EL (cell line): ENCODE measurements around the gene MAD2L1BP.
"Not testable (repeated sequence)": the region's sequence is repeated elsewhere in the genome, so short reads cannot be mapped to it uniquely, and the experiment has no call there.

Experiments
- DNase-seq: peaks from one replicate; pipeline ENCODE4 v3.0.0-alpha.2; 2016

MAD2L1BP gene

DNA sequence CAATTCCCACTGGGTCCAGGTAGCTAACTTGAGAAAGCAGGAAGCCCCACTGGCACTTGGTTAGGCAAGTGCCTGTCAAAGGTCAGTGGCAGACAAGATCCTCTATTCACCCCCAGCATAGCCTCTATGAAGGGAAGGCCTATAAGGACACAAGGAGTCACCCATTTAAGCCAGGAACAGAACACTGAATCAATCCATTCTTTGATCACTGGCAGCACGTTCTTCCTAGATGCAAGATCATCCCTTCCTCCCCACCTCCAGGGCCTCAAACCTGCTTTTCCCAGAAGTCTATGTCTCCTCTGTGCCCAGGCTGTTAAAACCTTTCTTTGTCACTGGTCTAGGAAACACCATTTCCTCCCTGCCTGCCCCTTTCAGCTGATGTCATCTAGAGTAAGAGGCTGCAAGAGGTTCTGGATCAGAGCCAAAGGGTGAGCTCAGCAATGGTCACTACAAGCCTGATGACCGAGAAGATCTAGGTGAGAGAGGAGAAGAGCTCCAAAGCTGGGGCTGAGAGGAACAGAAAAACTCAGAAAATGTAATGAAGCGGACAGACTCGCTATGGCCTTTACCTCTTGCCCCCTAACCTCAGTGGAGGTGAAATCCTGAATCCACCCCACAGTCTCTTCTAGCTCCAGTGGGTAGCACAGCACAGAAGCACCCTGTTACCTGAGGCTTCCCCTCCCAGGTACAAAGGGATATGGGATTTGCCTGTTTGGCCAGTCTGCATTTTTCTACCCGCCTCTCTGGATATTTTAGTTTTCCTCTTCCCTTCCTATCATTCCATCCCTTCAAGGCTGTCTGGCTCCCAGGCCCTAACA, 8.4 kb upstream of the MAD2L1BP start:
- DNase-seq: peak; percentile 98

DNA sequence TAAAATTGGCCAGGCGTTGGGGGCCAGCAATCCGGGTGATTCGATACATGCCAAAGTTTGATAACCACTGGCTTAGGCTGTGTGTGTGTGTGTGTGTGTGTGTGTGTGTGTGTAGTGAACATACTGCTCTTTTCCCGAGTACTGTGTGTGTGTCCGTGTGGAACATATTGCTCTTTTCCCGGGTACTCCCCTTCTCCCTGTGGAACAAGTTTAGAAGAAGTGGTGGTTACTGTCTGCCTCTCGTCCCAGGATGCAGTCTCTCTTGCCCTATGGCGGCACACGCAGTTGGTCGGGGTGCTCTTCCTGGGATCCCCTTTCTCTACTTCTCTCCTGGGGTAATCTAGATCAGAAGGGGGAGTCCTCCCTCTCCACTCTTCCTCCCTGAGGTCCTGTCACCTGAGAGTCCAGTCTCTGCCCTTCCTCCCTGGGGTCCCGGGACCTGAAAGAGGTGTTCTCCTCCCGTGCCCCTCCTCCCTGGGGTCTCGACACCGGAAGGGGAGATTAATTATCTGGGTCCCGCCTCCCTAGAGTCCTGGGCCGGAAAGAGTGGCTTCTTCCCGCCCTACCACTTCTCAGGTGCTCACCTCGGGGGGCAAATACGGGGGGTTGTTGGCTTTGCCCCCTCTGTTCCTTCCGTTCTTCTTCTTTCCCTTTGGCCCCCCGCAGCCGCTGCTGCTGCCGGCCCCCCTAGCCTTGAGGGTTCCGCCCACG, 7.1 kb upstream of the MAD2L1BP start:
- DNase-seq: peak; percentile 73

DNA sequence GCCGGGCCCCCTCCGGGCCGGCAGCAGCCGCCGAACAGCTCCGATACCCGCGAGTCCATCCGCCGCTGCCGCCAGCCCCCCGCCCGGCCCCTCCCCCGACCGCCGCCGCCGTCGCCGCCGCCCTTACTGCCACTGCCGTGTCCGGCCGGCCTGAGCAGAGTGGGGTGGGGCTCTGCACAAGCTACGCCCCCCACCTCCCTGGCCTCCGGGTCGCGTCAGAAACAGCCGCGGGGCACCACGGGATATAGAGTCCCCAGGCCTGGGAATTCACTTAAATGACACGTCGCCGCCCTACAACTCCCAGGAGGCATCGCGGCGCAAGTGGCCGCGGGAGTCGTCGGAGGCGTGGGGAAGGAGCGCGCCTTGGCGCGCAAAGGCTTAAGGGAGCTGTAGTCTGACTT, 6.5 kb upstream of the MAD2L1BP start, which contains the start of gene GTPBP2:
Gene GTPBP2, minus strand, starts transcription at position 161 of the 401 bp plus-strand sequence. Its CDS starts 102 bp downstream, at position 59.
- DNase-seq: peak; percentile 100

DNA sequence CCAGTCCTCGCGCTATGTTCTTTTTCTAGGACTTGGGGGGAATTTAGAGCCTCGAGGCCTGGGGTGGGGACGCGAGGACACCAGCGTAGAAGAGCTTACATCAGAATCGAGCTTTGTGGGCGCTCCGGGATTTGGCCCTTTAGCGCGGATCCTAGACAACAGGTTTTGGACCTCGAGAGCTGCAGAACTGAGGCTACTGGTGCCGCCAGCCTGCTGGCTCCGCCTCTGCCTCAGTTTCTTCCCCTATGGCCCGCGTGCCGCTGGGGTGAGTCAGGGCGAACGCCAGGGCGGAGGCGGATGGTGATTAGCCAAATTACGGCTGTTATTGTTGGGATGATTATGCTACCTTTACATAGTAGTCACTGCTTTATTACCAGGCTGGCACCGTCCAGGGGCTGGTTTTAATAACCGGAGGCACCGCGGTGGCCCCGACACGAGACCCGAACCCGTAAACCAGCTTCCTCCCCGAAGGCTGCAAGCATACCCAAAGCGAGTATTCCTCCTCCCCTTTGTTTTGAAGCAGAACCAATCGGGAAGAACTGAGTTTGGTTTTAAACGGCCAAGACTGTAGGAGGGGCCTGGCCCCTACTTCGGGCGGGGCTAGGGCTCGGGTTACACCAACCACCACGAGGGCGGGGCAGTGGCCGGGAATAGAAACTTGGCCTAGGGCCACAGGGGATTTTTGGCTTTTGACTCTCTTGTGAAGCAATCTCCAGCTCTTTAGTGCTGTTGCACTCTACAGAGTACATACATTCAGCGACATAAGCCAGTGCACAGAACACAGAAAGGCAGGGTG, 5.9 kb upstream of the MAD2L1BP start:
- peak; percentile 99 for DNase-seq

DNA sequence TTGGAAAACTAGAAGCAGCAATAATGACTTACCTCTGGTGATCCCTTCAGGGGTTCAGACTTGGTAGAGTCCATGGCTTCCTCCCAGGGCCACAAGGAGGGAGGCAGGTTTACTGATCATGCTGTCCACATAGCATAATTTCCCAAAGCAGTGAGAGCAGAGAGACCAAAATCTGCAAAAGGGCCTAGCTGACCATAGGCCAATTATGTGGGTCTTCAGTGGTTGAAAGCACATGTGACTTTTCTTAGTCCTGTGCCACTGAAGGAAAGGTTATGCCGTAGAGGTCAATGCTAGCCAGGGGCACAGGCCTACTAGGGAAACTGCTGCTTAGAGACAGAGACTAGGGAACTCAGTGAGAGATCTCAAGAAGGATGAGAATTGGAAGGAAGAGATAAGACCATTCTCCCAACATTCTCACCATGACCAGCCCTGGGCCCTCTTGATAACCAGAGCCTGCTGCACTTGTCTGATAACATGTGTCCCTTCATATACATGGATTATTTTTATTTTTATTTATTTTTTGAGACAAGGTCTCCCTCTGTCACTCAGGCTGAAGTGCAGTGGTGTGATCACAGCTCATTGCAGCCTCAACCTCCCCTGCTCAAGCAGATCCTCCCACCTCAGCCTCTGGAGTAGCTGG, 4.5 kb upstream of the MAD2L1BP start:
- DNase-seq: no peak

DNA sequence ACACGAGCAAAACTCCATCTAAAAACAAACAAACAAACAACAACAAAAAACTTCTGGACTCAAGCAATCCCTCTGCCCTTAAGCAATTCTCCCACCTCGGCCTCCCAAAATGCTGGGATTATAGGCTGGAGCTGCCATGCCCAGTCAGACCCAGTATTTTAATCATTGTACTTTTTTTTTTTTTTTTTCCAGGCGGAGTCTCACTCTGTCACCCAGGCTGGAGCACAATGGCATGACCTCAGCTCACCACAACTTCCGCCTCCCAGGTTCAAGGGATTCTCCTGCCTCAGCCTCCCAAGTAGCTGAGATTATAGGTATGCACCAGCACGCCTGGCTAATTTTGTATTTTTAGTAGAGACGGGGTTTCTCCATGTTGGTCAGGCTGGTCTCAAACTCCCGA, 2.6 kb upstream of the MAD2L1BP start:
- DNase-seq: not testable (repeated sequence)

DNA sequence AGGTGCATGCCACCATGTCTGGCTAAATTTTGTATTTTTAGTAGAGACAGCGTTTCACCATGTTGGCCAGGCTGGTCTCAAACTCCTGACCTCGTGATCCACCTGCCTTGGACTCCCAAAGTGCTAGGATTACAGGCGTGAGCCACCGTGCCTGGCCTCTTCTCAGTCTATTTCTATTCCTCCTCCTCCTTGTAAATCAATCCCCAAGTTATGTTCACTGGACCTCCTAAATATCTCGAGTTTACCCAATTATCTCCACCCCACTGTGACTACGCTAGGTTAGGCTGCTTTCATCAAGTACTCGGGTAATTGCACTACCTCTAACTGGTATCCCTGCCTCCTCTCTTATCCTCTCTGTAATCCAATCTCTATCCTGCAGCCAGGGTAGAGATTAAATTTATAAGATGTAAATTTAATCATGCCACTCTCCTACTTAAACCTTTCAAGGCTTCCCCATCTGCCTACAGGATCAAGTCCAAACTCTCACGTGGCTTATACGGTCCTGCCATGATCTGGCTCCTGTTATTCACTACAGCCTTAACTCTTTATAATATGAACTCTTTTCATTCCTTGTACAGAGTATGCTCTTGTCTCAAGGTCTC, 837 bp upstream of the MAD2L1BP start:
- no peak for DNase-seq

DNA sequence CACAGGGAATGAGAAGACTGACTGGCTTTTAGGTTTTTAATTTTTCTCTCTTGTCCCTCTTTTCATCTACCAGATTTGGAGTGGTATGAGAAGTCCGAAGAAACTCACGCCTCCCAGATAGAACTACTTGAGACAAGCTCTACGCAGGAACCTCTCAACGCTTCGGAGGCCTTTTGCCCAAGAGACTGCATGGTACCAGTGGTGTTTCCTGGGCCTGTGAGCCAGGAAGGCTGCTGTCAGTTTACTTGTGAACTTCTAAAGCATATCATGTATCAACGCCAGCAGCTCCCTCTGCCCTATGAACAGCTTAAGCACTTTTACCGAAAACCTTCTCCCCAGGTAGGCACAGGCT, 644 bp downstream of the MAD2L1BP start:
- peak; percentile 18 for DNase-seq

DNA sequence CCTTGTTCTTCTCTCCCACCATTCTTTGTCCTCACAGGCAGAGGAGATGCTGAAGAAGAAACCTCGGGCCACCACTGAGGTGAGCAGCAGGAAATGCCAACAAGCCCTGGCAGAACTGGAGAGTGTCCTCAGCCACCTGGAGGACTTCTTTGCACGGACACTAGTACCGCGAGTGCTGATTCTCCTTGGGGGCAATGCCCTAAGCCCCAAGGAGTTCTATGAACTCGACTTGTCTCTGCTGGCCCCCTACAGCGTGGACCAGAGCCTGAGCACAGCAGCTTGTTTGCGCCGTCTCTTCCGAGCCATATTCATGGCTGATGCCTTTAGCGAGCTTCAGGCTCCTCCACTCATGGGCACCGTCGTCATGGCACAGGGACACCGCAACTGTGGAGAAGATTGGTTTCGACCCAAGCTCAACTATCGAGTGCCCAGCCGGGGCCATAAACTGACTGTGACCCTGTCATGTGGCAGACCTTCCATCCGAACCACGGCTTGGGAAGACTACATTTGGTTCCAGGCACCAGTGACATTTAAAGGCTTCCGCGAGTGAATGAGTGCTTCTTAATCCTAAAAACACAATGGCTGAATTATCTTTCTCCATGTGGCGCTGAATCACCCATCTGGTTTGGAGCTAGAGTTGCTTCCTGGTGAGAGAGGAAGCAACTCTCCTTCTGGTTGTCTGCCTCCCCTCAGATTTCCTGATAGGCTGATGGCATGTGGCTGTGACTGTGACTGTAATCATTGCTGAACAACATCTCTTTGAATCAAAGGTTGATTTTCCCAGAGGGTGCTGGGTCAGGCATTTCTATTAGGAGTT, 4.6 kb downstream of the MAD2L1BP start:
- DNase-seq: no peak

DNA sequence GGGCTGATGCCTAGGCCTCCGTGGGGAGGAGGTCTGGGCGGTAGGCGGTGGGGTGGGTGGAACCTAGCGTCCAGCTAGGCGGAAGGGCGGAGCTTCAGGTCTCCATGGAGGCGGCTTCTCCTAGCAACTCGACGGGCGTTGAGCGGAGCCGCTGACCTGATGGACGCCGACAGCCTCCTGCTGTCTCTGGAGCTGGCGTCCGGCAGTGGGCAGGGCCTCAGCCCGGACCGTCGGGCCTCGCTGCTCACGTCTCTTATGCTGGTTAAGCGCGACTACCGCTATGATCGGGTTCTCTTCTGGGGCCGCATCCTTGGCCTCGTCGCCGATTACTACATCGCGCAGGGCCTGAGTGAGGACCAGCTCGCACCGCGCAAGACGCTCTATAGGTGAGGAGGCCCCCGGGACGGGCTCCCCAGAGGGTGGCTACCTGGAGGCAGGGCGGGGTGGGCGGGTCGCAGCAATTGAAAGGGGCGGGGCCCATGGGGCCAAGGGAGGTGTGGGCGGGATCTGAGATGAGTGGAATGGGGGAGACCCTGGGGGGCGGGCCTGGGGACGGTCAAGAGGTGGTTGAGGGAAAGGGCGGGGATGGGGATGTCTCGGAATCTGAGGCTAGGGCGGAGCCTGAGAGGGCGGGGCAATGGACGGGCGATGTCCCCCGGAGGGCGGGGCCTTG, 9.4 kb downstream of the MAD2L1BP start, which contains the start of gene RSPH9:
Gene RSPH9, plus strand, starts transcription at position 97 of the 673 bp plus-strand sequence. Its CDS starts 63 bp downstream, at position 160.
- peak; percentile 65 for DNase-seq

DNA sequence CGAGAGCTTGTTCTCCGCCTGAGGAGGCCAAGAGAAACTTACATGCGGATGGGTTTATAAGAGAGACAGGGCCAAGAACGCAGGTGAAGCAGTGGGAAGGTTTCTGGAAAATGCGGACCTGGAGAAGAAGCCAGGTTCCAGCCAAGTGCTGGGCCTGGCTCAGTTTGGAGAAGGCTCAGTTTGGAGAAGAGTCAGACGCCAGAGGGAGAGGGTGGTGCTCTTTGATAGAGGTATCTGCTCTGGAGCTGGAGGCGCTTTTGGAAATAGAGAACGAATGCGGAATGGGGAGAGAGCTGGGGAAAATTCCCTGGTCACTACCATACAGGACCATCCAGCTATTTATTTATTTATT, 9.9 kb downstream of the MAD2L1BP start:
- no peak for DNase-seq

DNA sequence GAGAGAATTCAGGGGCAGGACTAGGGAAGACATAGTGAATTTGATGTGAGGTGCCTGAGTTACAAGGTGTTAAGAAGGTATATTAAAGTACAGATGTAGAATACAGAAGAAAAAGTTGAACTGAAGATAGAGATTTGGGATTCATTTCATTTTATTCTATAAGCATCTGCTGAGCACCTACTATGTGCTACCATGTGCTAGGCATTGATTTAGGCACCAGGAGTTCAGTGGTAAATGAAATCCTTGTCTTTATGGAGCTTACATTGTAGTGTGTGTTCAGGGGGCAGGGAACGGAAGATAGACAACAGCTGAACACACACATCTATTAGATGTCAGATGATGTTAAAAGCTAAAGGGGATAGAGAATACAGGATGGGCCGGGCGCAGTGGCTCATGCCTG, 12.0 kb downstream of the MAD2L1BP start:
- DNase-seq: no peak

DNA sequence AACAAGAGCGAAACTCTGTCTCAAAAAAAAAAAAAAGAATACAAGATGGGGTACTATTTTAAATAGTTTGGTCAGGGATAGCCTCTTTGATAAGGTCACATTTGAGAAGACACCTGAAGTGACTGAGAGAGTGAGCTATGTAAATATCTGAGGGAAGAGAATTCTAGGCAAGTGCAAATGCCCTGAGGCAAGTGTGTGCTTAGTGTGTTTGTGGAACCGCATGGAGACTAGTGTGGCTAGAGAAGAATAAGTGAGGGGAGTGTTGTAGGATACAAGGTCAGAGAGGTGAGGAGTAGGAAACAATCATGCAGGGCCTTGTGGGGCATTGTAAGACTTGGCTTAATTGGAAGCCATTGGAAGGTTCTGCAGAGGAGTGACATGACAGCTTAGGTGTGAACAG, 12.6 kb downstream of the MAD2L1BP start:
- no peak for DNase-seq

DNA sequence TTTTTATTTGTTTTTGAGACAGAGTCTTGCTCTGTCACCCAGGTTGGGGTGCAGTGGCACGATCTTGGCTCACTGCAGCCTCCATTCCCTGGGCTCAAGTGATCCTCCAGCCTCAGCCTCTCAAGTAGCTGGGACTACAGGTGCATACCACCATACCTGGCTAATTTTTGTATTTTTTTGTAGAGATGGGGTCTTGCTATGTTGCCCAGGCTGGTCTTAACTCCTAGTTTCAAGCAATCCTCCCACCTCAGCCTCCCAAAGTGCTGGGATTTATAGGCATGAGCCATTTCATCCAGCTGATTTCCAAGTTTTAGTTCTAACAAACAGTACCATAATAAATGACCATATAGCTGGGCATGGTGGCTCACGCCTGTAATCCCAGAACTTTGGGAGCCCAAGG, 17.2 kb downstream of the MAD2L1BP start:
- not testable (repeated sequence) for DNase-seq

DNA sequence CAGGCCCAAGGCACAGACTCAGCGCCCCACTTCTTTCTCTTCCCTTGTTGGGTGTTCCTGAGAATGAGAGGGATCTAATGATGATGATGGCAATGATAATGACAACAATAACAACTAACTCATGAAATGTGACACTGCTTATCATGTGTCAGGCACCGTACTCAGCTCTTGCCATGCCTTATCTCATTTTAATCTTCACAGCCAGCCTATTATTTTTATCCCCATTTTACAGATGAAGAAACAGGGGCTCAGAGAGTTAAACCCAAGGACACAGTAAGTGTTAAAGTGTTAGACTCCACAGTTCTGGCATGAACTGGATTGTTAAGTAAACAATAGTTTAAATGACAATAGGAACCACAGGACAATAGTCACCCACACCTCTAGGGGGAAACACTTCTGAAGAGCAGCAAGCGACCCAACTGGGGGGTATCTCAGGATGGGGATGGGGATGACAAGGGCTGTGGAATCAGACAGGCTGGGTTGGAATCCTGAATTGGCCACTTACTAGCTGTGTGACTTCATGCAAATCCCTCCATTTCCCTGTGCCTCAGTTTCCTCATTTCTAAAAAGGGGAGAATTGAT, 21.7 kb downstream of the MAD2L1BP start:
- no peak for DNase-seq

DNA sequence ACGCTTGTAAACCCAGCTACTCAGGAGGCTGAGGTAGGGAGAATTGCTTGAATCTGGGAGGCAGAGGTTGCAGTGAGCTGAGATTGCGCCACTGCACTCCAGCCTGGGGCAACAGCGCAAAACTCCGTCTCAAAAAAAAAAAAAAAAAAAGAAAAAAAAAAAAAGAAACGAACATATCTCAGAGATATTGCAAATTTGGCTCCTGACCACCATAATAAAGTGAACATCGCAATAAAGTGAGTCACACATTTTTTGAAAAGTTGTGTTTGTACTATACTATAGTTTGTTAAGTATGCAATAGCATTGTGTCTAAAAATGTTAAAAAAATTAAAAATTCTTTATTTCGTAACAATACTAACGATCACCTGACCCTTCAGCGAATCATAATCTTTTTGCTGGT, 22.5 kb downstream of the MAD2L1BP start:
- DNase-seq: peak; percentile 39

DNA sequence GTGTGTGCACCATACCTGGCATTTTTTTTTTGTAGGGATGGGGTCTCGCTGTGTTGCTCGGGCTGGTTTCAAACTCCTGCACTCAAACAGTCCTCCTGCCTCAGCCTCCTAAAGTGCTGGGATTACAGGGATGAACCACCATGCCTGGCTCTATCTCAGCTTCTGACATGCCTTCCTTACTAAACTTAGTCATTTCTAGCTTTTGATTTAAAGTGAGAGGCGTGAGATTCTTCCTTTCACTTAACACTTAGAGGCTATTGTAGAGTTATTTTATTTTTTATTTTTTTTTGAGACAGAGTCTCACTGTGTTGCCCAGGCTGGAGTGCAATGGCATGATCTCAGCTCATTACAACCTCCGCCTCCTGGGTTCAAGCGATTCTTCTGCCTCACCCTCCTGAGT, 27.3 kb downstream of the MAD2L1BP start:
- DNase-seq: not testable (repeated sequence)

DNA sequence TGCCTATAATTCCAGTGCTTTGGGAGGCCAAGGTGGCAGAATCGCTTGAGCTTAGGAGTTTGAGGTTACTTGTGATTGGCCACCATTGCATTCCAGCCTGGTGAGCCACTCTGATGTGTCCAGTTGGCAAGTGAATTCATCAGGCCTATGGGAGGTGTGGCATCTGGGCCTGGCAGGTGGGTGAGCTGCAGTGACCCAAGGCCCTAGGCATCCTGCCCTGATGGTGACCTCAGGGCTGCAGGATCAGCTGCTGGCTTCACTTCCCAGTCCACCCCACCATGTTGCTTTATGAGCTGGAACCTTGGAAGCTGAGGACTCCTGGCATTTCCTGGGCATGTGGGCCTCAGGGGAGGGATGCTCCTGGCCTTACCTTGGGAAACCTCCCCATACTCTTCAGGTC, 29.7 kb downstream of the MAD2L1BP start:
- peak; percentile 59 for DNase-seq

DNA sequence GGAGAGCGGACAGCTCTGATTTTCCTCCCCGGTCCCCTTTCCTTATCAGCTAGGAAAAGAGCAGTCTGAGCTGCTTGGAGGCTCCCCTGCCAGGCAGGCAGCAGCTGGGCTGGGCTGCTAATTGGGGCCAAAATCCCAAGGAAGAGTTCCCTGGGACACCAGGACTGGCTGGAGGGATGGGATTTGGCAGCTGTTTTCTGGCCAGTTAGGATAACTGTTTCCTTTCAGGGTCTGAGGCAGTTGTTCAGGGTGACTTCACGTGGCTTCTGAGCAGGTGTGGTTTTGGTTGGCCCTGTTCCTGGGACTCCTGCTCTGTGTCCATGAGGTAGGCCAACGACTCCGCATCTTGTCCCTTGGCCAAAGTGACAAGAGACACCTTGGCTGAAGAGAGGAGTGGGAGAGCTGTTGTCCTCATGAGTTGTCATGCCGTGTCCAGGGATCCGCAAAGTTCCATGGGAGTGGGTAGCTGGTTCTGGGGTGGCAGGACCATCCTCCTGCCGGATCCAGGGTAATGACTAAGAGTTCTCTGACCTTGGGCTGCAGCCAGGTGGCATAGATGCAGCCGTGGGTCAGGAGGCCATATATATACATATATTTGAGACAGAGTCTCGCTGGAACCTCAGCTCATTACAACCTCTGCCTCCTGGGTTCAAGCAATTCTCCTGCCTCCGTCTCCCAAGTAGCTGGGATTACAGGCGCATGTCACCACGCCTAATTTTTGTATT, 30.7 kb downstream of the MAD2L1BP start:
- no peak for DNase-seq
